WTC11 (cell line): ENCODE results near the gene CNTN5. TPM values are rescaled to one million over a fixed set of nuclear protein-coding genes. Genes with fewer than 3 reads are reported as not detected.

Source experiments
- ATAC-seq: fragments of 200-7000 bp; cut with Tn5 transposase; 2 replicates; pipeline ENCODE4 v1.10.0; 2021; ENCODE audit warnings: mild to moderate bottlenecking, moderate library complexity
- CTCF ChIA-PET: fragments of 300-600 bp; sonication (Branson Sonifier 250); formaldehyde crosslinking; loops from one replicate; lab custom pipeline; 2021; ENCODE audit warnings: antibody characterized with exemption; lab: Charles Lee
- POLR2A ChIA-PET: fragments of 350-600 bp; sonication (Branson Sonifier 250); formaldehyde crosslinking; loops from one replicate; lab custom pipeline; 2021; ENCODE audit warnings: antibody characterized with exemption; lab: Charles Lee
- DNase-seq: peaks from one replicate; pipeline ENCODE4 v3.0.0; 2021; ENCODE audit warnings: low spot score
- H3K27ac Mint-ChIP-seq: 2 replicates; pipeline ENCODE4 v1.8.0; 2021; ENCODE audit warnings: mixed read lengths
- H3K27me3 Mint-ChIP-seq: 2 replicates; pipeline ENCODE4 v1.8.0; 2021; ENCODE audit warnings: low read depth, mild to moderate bottlenecking, moderate library complexity, mixed read lengths
- H3K36me3 Mint-ChIP-seq: 2 replicates; pipeline ENCODE4 v1.8.0; 2021; ENCODE audit warnings: mixed read lengths
- H3K4me1 Mint-ChIP-seq: 2 replicates; pipeline ENCODE4 v1.8.0; 2022; ENCODE audit warnings: mixed read lengths
- H3K4me3 Mint-ChIP-seq: 2 replicates; pipeline ENCODE4 v1.8.0; 2021; ENCODE audit warnings: mild to moderate bottlenecking, moderate library complexity, mixed read lengths
- H3K9me3 Mint-ChIP-seq: 2 replicates; pipeline ENCODE4 v1.8.0; 2021; ENCODE audit warnings: mixed read lengths
- FOXP1 ChIP-seq: sonication (generic); formaldehyde crosslinking; IDR thresholded peaks from 2 replicates; pipeline ENCODE4 v1.8.0; 2022; ENCODE audit warnings: missing genetic modification reagents, mild to moderate bottlenecking, moderate library complexity, borderline replicate concordance
- JUN ChIP-seq: sonication (generic); formaldehyde crosslinking; IDR thresholded peaks from 2 replicates; pipeline ENCODE4 v1.8.0; 2023; ENCODE audit warnings: mild to moderate bottlenecking, missing genetic modification reagents
- KAT7 ChIP-seq: sonication (generic); formaldehyde crosslinking; IDR thresholded peaks from 2 replicates; pipeline ENCODE4 v1.8.1; 2023; ENCODE audit warnings: missing genetic modification reagents, mild to moderate bottlenecking, borderline replicate concordance
- SP1 ChIP-seq: sonication (generic); formaldehyde crosslinking; conservative IDR thresholded peaks from 2 replicates; pipeline ENCODE4 v1.8.1; 2022; ENCODE audit warnings: missing genetic modification reagents
- TCF7 ChIP-seq: sonication (generic); formaldehyde crosslinking; IDR thresholded peaks from 2 replicates; pipeline ENCODE4 v1.8.0; 2022; ENCODE audit warnings: mild to moderate bottlenecking, low read depth, missing genetic modification reagents, moderate library complexity
- TEAD4 ChIP-seq: sonication (generic); formaldehyde crosslinking; IDR thresholded peaks from 2 replicates; pipeline ENCODE4 v1.8.0; 2022; ENCODE audit warnings: mild to moderate bottlenecking, missing genetic modification reagents
- ZNF138 ChIP-seq: sonication (generic); formaldehyde crosslinking; conservative IDR thresholded peaks from 2 replicates; pipeline ENCODE4 v1.8.1; 2022; ENCODE audit warnings: mild to moderate bottlenecking, moderate library complexity, missing genetic modification reagents
- ZNF317 ChIP-seq: sonication (generic); formaldehyde crosslinking; IDR thresholded peaks from 2 replicates; pipeline ENCODE4 v1.8.1; 2023; ENCODE audit warnings: low read depth, mild to moderate bottlenecking, moderate library complexity, missing genetic modification reagents, borderline replicate concordance
- ZNF396 ChIP-seq: fragments of 250-450 bp; sonication (Bioruptor Pico); IDR thresholded peaks from 2 replicates; pipeline ENCODE4 v1.8.0; 2021; ENCODE audit warnings: mild to moderate bottlenecking, moderate library complexity, borderline replicate concordance
- ZNF416 ChIP-seq: fragments of 250-450 bp; sonication (Bioruptor Pico); IDR thresholded peaks from 2 replicates; pipeline ENCODE4 v1.9.0; 2021; ENCODE audit warnings: mild to moderate bottlenecking, inconsistent platforms
- ZNF671 ChIP-seq: fragments of 250-450 bp; sonication (Bioruptor Pico); IDR thresholded peaks from 2 replicates; pipeline ENCODE4 v1.8.0; 2021; ENCODE audit warnings: mild to moderate bottlenecking
- total RNA-seq: library from RNA; stranded (reverse); gene quantifications from 3 replicates; pipeline ENCODE4 v1.2.3, GENCODE V29; 2021
- TF ChIP-seq, protein P1 (sequence below): sonication (generic); formaldehyde crosslinking; IDR thresholded peaks from 2 replicates; pipeline ENCODE4 v1.8.0; 2023; ENCODE audit warnings: missing genetic modification reagents, mild to moderate bottlenecking, borderline replicate concordance
- TF ChIP-seq, protein P2 (sequence below): fragments of 250-450 bp; sonication (Bioruptor Pico); IDR thresholded peaks from 2 replicates; pipeline ENCODE4 v1.9.0; 2021; ENCODE audit warnings: mild to moderate bottlenecking, borderline replicate concordance
- TF ChIP-seq, protein P3 (sequence below): sonication (generic); formaldehyde crosslinking; IDR thresholded peaks from 2 replicates; pipeline ENCODE4 v1.8.1; 2023; ENCODE audit warnings: mild to moderate bottlenecking, missing genetic modification reagents
- TF ChIP-seq, protein P4 (sequence below): sonication (generic); formaldehyde crosslinking; IDR thresholded peaks from 2 replicates; pipeline ENCODE4 v1.8.1; 2022; ENCODE audit warnings: low read depth, missing genetic modification reagents, borderline replicate concordance
- TF ChIP-seq, protein P5 (sequence below): sonication (generic); formaldehyde crosslinking; IDR thresholded peaks from 2 replicates; pipeline ENCODE4 v1.8.0; 2022; ENCODE audit warnings: mild to moderate bottlenecking, missing genetic modification reagents
- TF ChIP-seq, protein P6 (sequence below): sonication (generic); formaldehyde crosslinking; IDR thresholded peaks from 2 replicates; pipeline ENCODE4 v1.8.1; 2023; ENCODE audit warnings: mild to moderate bottlenecking, missing genetic modification reagents, borderline replicate concordance
- TF ChIP-seq, protein P7 (sequence below): fragments of 250-450 bp; sonication (Bioruptor Pico); IDR thresholded peaks from 2 replicates; pipeline ENCODE4 v1.9.0; 2021; ENCODE audit warnings: moderate library complexity, mild to moderate bottlenecking, inconsistent platforms, borderline replicate concordance
- TF ChIP-seq, protein P8 (sequence below): sonication (generic); formaldehyde crosslinking; IDR thresholded peaks from 2 replicates; pipeline ENCODE4 v1.8.0; 2023; ENCODE audit warnings: missing genetic modification reagents

The CNTN5 gene
- total RNA-seq, 1 experiment from 2014 or later, result 0.07 TPM

DNA sequence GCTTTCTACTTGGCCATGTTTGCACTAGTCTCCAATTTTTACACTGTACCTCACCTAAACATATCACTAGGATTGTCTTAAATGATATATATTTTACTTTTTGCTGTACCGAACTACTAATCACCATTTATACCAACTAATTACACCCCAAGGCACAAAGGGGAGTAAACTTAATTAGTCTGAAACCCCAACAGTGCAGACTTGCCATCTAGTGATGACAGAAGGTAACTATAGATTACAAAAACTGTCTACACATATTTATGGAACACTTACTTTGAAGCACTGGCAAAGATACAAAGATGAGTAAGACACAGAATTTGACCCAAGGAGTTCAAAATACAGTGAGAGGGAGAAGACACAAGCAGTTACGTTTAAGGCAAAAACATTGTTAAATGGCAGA lies 139.7 kb downstream of the CNTN5 start (continued):
- TF ChIP-seq, protein P1, sequence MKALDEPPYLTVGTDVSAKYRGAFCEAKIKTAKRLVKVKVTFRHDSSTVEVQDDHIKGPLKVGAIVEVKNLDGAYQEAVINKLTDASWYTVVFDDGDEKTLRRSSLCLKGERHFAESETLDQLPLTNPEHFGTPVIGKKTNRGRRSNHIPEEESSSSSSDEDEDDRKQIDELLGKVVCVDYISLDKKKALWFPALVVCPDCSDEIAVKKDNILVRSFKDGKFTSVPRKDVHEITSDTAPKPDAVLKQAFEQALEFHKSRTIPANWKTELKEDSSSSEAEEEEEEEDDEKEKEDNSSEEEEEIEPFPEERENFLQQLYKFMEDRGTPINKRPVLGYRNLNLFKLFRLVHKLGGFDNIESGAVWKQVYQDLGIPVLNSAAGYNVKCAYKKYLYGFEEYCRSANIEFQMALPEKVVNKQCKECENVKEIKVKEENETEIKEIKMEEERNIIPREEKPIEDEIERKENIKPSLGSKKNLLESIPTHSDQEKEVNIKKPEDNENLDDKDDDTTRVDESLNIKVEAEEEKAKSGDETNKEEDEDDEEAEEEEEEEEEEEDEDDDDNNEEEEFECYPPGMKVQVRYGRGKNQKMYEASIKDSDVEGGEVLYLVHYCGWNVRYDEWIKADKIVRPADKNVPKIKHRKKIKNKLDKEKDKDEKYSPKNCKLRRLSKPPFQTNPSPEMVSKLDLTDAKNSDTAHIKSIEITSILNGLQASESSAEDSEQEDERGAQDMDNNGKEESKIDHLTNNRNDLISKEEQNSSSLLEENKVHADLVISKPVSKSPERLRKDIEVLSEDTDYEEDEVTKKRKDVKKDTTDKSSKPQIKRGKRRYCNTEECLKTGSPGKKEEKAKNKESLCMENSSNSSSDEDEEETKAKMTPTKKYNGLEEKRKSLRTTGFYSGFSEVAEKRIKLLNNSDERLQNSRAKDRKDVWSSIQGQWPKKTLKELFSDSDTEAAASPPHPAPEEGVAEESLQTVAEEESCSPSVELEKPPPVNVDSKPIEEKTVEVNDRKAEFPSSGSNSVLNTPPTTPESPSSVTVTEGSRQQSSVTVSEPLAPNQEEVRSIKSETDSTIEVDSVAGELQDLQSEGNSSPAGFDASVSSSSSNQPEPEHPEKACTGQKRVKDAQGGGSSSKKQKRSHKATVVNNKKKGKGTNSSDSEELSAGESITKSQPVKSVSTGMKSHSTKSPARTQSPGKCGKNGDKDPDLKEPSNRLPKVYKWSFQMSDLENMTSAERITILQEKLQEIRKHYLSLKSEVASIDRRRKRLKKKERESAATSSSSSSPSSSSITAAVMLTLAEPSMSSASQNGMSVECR (CRISPR knock-in tag), result no peak
- TF ChIP-seq TCF7 (CRISPR knock-in tag), result no peak
- TF ChIP-seq, protein P2, sequence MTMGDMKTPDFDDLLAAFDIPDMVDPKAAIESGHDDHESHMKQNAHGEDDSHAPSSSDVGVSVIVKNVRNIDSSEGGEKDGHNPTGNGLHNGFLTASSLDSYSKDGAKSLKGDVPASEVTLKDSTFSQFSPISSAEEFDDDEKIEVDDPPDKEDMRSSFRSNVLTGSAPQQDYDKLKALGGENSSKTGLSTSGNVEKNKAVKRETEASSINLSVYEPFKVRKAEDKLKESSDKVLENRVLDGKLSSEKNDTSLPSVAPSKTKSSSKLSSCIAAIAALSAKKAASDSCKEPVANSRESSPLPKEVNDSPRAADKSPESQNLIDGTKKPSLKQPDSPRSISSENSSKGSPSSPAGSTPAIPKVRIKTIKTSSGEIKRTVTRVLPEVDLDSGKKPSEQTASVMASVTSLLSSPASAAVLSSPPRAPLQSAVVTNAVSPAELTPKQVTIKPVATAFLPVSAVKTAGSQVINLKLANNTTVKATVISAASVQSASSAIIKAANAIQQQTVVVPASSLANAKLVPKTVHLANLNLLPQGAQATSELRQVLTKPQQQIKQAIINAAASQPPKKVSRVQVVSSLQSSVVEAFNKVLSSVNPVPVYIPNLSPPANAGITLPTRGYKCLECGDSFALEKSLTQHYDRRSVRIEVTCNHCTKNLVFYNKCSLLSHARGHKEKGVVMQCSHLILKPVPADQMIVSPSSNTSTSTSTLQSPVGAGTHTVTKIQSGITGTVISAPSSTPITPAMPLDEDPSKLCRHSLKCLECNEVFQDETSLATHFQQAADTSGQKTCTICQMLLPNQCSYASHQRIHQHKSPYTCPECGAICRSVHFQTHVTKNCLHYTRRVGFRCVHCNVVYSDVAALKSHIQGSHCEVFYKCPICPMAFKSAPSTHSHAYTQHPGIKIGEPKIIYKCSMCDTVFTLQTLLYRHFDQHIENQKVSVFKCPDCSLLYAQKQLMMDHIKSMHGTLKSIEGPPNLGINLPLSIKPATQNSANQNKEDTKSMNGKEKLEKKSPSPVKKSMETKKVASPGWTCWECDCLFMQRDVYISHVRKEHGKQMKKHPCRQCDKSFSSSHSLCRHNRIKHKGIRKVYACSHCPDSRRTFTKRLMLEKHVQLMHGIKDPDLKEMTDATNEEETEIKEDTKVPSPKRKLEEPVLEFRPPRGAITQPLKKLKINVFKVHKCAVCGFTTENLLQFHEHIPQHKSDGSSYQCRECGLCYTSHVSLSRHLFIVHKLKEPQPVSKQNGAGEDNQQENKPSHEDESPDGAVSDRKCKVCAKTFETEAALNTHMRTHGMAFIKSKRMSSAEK, result no peak
- TF ChIP-seq, protein P3, sequence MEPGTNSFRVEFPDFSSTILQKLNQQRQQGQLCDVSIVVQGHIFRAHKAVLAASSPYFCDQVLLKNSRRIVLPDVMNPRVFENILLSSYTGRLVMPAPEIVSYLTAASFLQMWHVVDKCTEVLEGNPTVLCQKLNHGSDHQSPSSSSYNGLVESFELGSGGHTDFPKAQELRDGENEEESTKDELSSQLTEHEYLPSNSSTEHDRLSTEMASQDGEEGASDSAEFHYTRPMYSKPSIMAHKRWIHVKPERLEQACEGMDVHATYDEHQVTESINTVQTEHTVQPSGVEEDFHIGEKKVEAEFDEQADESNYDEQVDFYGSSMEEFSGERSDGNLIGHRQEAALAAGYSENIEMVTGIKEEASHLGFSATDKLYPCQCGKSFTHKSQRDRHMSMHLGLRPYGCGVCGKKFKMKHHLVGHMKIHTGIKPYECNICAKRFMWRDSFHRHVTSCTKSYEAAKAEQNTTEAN, result no peak
- no peak for TF ChIP-seq JUN (CRISPR knock-in tag)

DNA sequence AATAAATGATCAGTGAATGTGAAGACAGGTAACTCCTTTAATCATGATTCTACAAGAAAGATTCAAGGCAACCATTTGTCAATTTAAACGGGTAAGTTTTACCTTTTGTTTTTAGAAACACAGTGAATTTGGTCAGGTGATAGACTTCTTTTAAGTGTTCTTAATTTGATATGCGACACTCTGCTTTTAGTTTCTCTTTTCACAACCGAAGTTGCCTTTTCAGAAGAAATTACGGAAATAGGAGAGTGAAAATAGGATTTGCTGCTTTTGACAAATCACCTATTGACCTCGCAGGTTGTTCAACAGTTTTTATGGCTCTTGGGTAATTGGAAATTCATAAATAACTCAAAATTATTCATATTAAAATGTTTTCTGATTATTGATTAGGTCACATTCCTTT lies 142.1 kb downstream of the CNTN5 start:
- ChIA-PET POLR2A (no interaction called here), CTCF (no interaction called here)

More for the DNA sequence above, 142.1 kb downstream of the CNTN5 start:
- no peaks in the 10 kb centered on the region for H3K27me3 Mint-ChIP-seq
- ATAC-seq (no peak), DNase-seq (no peak)
- H3K36me3 Mint-ChIP-seq, result no peaks in the 10 kb centered on the region
- H3K9me3 Mint-ChIP-seq, result no peaks in the 10 kb centered on the region
- peaks cover 10% of the 10 kb centered on the region for H3K4me1 Mint-ChIP-seq
- H3K27ac Mint-ChIP-seq, result no peak overlapping the region
- no peak overlapping the region for H3K4me3 Mint-ChIP-seq
- TF ChIP-seq TEAD4 (CRISPR knock-in tag) (no peak), ZNF138 (CRISPR knock-in tag) (no peak), ZNF416 (CRISPR knock-in tag) (no peak), KAT7 (CRISPR knock-in tag) (no peak), ZNF317 (CRISPR knock-in tag) (no peak), ZNF671 (no peak), FOXP1 (CRISPR knock-in tag) (no peak), ZNF396 (CRISPR knock-in tag) (no peak), SP1 (CRISPR knock-in tag) (no peak)
- TF ChIP-seq, protein P4, sequence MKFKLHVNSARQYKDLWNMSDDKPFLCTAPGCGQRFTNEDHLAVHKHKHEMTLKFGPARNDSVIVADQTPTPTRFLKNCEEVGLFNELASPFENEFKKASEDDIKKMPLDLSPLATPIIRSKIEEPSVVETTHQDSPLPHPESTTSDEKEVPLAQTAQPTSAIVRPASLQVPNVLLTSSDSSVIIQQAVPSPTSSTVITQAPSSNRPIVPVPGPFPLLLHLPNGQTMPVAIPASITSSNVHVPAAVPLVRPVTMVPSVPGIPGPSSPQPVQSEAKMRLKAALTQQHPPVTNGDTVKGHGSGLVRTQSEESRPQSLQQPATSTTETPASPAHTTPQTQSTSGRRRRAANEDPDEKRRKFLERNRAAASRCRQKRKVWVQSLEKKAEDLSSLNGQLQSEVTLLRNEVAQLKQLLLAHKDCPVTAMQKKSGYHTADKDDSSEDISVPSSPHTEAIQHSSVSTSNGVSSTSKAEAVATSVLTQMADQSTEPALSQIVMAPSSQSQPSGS, result no peak
- TF ChIP-seq, protein P5, sequence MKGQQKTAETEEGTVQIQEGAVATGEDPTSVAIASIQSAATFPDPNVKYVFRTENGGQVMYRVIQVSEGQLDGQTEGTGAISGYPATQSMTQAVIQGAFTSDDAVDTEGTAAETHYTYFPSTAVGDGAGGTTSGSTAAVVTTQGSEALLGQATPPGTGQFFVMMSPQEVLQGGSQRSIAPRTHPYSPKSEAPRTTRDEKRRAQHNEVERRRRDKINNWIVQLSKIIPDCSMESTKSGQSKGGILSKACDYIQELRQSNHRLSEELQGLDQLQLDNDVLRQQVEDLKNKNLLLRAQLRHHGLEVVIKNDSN, result no peak
- TF ChIP-seq, protein P6, sequence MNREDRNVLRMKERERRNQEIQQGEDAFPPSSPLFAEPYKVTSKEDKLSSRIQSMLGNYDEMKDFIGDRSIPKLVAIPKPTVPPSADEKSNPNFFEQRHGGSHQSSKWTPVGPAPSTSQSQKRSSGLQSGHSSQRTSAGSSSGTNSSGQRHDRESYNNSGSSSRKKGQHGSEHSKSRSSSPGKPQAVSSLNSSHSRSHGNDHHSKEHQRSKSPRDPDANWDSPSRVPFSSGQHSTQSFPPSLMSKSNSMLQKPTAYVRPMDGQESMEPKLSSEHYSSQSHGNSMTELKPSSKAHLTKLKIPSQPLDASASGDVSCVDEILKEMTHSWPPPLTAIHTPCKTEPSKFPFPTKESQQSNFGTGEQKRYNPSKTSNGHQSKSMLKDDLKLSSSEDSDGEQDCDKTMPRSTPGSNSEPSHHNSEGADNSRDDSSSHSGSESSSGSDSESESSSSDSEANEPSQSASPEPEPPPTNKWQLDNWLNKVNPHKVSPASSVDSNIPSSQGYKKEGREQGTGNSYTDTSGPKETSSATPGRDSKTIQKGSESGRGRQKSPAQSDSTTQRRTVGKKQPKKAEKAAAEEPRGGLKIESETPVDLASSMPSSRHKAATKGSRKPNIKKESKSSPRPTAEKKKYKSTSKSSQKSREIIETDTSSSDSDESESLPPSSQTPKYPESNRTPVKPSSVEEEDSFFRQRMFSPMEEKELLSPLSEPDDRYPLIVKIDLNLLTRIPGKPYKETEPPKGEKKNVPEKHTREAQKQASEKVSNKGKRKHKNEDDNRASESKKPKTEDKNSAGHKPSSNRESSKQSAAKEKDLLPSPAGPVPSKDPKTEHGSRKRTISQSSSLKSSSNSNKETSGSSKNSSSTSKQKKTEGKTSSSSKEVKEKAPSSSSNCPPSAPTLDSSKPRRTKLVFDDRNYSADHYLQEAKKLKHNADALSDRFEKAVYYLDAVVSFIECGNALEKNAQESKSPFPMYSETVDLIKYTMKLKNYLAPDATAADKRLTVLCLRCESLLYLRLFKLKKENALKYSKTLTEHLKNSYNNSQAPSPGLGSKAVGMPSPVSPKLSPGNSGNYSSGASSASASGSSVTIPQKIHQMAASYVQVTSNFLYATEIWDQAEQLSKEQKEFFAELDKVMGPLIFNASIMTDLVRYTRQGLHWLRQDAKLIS, result no peak
- TF ChIP-seq, protein P7, sequence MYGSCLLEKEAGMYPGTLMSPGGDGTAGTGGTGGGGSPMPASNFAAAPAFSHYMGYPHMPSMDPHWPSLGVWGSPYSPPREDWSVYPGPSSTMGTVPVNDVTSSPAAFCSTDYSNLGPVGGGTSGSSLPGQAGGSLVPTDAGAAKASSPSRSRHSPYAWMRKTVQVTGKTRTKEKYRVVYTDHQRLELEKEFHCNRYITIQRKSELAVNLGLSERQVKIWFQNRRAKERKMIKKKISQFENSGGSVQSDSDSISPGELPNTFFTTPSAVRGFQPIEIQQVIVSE (CRISPR knock-in tag), result no peak
- TF ChIP-seq, protein P8, sequence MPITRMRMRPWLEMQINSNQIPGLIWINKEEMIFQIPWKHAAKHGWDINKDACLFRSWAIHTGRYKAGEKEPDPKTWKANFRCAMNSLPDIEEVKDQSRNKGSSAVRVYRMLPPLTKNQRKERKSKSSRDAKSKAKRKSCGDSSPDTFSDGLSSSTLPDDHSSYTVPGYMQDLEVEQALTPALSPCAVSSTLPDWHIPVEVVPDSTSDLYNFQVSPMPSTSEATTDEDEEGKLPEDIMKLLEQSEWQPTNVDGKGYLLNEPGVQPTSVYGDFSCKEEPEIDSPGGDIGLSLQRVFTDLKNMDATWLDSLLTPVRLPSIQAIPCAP, result no peak
